ENCODE measurements around the gene RNF5. TPM values are rescaled to one million over a fixed set of nuclear protein-coding genes. Genes with fewer than 3 reads are reported as not detected.

The RNF5 gene
- total and polyA plus RNA-seq, 9 of the 15 experiments (the other 6 are each of a cell fraction or from before 2014, with no cell fraction given), result 62.2 to 245 (median 129) TPM

- TF ChIP-seq RCOR1 (IDR thresholded peaks at IDR 0.05; ENCODE audit: borderline replicate concordance in 1 of 2, low read depth in 2 of 2, low read length in 2 of 2), result peak in 1 of 2 experiments; percentile 31; a peak in 1 of 4 replicates
- no peak for TF ChIP-seq XRCC3 (IDR thresholded peaks at IDR 0.05)
- peak; percentile 47 for TF ChIP-seq C11orf30 (IDR thresholded peaks at IDR 0.05; ENCODE audit: low read depth)
- TF ChIP-seq NCOA2 (IDR thresholded peaks at IDR 0.05; ENCODE audit: partially characterized antibody in 2 of 2), result no peak
- TF ChIP-seq ETV5 (CRISPR knock-in tag; IDR thresholded peaks at IDR 0.05; ENCODE audit: low read depth), result peak; percentile 95
- TF ChIP-seq HES1 (IDR thresholded peaks at IDR 0.05; ENCODE audit: low read depth), result no peak
- TF ChIP-seq SMARCA5 (IDR thresholded peaks at IDR 0.05), result no peak
- peak; percentile 76 for TF ChIP-seq SUPT5H (IDR thresholded peaks at IDR 0.05)
- TF ChIP-seq KDM1A (IDR thresholded peaks at IDR 0.05), result peak in 1 of 2 experiments; percentile 49; a peak in 1 of 4 replicates
- TF ChIP-seq DIDO1 (tag; IDR thresholded peaks at IDR 0.05; ENCODE audit: low read depth), result no peak
- 0 out of 2 replicates have a peak, but pooled peaks have one; percentile 22 for TF ChIP-seq KLF1 (tag; IDR thresholded peaks at IDR 0.05)
- TF ChIP-seq E2F8 (IDR thresholded peaks at IDR 0.05; ENCODE audit: low read depth, partially characterized antibody), result peak; percentile 69
- peak; percentile 93 for TF ChIP-seq ZBTB40 (IDR thresholded peaks at IDR 0.05)
- no peak for TF ChIP-seq ZBTB40 (CRISPR knock-in tag; IDR thresholded peaks at IDR 0.05)
- TF ChIP-seq ATF1 (CRISPR knock-in tag; IDR thresholded peaks at IDR 0.05), result no peak
- TF ChIP-seq ATF1 (tag; IDR thresholded peaks at IDR 0.05), result peak; percentile 40
- no peak for TF ChIP-seq ZNF143 (CRISPR knock-in tag; IDR thresholded peaks at IDR 0.05)
- no peak for TF ChIP-seq PTRF (tag; IDR thresholded peaks at IDR 0.05)
- peak; percentile 34; the same call in 1 of the 2 replicates for TF ChIP-seq HCFC1 (IDR thresholded peaks at IDR 0.05; ENCODE audit: low read depth, low read length)
Observed at GRCh38 chr6:32192608-32193039, 14.4 kb downstream of the RNF5 start, which contains the start of gene GPSM3 (continued).

Data from K562 (cell line).